Upper lobe of right lung (tissue), 1 donor: Measurements from ENCODE around the gene FIG4. TPM values are rescaled to one million over a fixed set of nuclear protein-coding genes. Genes with fewer than 3 reads are reported as not detected.
"Not testable (repeated sequence)": the region's sequence is repeated elsewhere in the genome, so short reads cannot be mapped to it uniquely, and the experiment has no call there.

Experiments used
- ATAC-seq: fragments of 200-7000 bp; cut with Tn5 transposase; one replicate; pipeline ENCODE4 v1.9.1; 2020; ENCODE audit warnings: mild to moderate bottlenecking, moderate library complexity
- DNase-seq: peaks from one replicate; pipeline ENCODE4 v3.0.0-alpha.2; 2020
- H3K27ac ChIP-seq: fragments of 200-600 bp; one replicate; pipeline ENCODE4 v1.8.0; 2022
- H3K27me3 ChIP-seq: fragments of 200-600 bp; one replicate; pipeline ENCODE4 v1.8.0; 2022; ENCODE audit warnings: mild to moderate bottlenecking
- H3K36me3 ChIP-seq: fragments of 200-600 bp; one replicate; pipeline ENCODE4 v1.8.0; 2022
- H3K4me1 ChIP-seq: fragments of 200-600 bp; one replicate; pipeline ENCODE4 v1.8.0; 2022
- H3K4me3 ChIP-seq: fragments of 200-600 bp; one replicate; pipeline ENCODE4 v1.8.0; 2022; ENCODE audit warnings: mild to moderate bottlenecking
- H3K9me3 ChIP-seq: fragments of 200-600 bp; one replicate; pipeline ENCODE4 v1.8.0; 2022
- CTCF ChIP-seq: fragments of 200-600 bp; IDR thresholded peaks from one replicate; pipeline ENCODE4 v1.8.0; 2022; ENCODE audit warnings: antibody characterized with exemption
- intact Hi-C: fragments of 100-400 bp; cut with DNase I; formaldehyde crosslinking; loops from one replicate; pipeline ENCODE4 v1.11.0; 2022
- total RNA-seq: library from RNA; stranded (reverse); fragmentation: NEBNext Ultra II Directional; extraction: Animal tissue kit (Norgen Biotek cat#: 25700); gene quantifications from one replicate; pipeline ENCODE4 v1.2.1, GENCODE V29; 2021
- donor health status: DM: no; HTN: yes; CAD: no; lungs with severe emphysema.

FIG4 gene
- total RNA-seq, 1 donor from 2014 or later, result 31.3 TPM

GRCh38 chr6:109678240-109678639 is 12.9 kb upstream of the FIG4 start:
- ATAC-seq (no peak), DNase-seq (no peak)
- no peak overlapping the region for H3K27ac ChIP-seq
- H3K9me3 ChIP-seq, result no peaks in the 10 kb centered on the region
- intact Hi-C loops, result no loop called here
- H3K36me3 ChIP-seq, result no peaks in the 10 kb centered on the region
- no peaks in the 10 kb centered on the region for H3K27me3 ChIP-seq
- no peak for TF ChIP-seq CTCF
- H3K4me3 ChIP-seq, result no peak overlapping the region
- H3K4me1 ChIP-seq, result no peaks in the 10 kb centered on the region

DNA sequence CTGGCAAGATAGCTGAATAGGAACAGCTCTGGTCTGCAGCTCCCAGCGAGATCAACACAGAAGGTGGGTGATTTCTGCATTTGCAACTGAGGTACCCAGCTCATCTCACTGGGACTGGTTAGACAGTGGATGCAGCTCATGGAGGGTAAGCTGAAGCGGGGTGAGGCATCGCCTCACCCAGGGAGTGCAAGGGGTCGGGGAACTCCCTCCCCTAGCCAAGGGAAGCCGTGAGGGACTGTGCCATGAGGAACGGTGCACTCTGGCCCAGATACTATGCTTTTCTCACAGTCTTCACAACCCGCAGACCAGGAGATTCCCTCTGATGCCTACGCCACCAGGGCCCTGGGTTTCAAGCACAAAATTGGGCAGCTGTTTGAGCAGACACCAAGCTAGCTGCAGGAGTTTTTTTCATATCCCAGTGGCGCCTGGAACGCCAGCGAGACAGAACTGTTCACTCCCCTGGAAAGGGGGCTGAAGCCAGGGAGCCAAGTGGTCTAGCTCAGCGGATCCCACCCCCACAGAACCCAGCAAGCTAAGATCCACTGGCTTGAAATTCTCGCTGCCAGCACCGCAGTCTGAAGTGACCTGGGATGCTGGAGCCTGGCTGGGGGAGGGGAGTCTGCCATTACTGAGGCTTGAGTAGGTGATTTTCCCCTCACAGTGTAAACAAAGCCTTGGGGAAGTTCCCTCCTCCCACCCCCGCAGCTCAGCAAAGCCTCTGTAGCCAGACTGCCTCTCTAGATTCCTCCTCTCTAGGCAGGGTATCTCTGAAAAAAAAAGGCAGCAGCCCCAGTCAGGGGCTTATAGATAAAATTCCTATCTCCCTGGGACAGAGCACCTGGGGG is 12.2 kb upstream of the FIG4 start:
- H3K36me3 ChIP-seq, H3K27ac ChIP-seq, H3K4me1 ChIP-seq, intact Hi-C loops, H3K4me3 ChIP-seq, H3K27me3 ChIP-seq, H3K9me3 ChIP-seq: not testable (repeated sequence)
- peak; percentile 92 for ATAC-seq
- peak; percentile 77 for DNase-seq

DNA sequence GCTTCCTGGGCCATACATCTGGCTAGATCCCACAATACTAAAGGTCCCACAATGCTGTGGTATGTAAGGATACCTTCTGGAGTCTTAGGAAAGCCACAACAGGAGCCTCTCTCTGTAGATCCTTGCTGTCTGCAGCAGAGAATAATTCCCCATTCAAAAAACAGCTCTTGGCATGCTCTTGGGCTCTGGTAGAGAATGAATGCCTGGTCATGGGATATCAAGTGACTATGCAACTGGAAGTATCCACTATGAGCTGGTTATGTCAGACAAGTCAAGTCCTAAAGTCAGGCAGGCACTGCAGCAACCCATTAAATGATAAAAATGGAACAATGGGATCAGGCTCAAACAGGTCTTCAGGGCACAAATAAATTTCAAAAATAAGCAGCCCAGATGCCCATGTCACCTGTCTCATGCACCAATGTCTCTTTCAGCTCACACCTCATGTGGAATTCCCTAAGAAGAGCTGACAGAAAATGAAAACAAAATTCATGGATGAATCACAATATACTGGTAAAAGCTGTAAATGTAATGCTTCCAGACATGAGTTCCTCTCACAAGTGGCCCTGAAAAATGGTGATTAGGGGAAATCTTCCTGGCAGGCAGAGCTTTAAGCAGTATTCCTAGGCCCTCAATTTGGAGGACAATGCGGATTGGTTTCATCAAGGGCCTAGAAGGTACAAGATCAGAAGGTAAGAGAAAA is 4.4 kb upstream of the FIG4 start:
- DNase-seq (no peak), ATAC-seq (no peak)
- no peaks in the 10 kb centered on the region for H3K36me3 ChIP-seq
- no peaks in the 10 kb centered on the region for H3K9me3 ChIP-seq
- H3K27ac ChIP-seq, result no peak overlapping the region
- no peak for TF ChIP-seq CTCF
- intact Hi-C loops, result no loop called here
- no peaks in the 10 kb centered on the region for H3K27me3 ChIP-seq
- H3K4me1 ChIP-seq, result peaks cover 12% of the 10 kb centered on the region
- H3K4me3 ChIP-seq, result no peak overlapping the region

- no peak for DNase-seq
- Histone ChIP-seq H3K4me3 (no peak overlapping the region), H3K4me1 (peaks cover 18% of the 10 kb centered on the region), H3K27me3 (no peaks in the 10 kb centered on the region), H3K27ac (peak overlapping the region; percentile 0), H3K36me3 (no peaks in the 10 kb centered on the region), H3K9me3 (no peaks in the 10 kb centered on the region)
- intact Hi-C loops, result no loop called here
- no peak for TF ChIP-seq CTCF
- ATAC-seq, result peak; percentile 58
Measured at GRCh38 chr6:109687271-109687761, 3.8 kb upstream of the FIG4 start.

DNA sequence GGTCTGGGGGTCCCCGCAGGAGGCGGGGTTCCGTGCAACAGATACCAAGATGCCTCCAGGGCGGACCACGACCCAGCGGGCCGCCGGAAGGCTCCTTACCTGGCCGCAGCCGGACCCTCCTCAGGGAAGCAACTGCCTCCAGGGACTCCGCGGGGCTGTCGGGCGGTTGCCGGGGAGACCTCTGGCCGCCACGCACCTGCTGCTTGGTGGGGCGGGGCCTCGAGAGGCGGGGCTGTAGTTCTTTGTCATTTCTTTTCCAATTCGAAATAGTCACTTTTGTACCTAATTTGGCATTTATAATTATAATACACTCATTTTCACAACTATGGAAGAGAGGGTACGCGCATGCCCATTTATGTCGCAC is 741 bp upstream of the FIG4 start:
- no peak for TF ChIP-seq CTCF
- no peaks in the 10 kb centered on the region for H3K27me3 ChIP-seq
- H3K27ac ChIP-seq, result peak overlapping the region; percentile 86
- no peaks in the 10 kb centered on the region for H3K9me3 ChIP-seq
- peak; percentile 63 for ATAC-seq
- peak overlapping the region; percentile 80 for H3K4me3 ChIP-seq
- peaks cover 24% of the 10 kb centered on the region for H3K4me1 ChIP-seq
- H3K36me3 ChIP-seq, result no peaks in the 10 kb centered on the region
- intact Hi-C loops, result no loop called here
- DNase-seq, result peak; percentile 89

DNA sequence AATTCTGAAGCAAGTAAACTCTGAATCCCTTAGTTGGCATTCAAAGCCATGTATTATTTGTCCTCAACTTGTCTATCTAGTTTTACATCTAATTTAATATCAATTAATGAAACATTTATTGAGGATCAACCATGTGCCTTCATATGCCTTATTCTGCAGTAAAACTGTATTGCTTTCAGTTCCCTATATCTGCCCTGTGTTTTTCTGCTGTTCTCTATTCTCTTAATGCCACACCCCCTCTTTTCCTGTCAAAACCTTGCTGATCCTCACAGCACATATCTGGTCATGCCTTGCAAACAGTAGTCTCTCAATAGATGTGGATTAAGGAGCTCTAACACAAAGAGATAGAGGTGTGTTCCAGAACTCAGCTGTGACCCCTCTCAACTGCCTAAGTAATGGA is 2.0 kb downstream of the FIG4 start:
- TF ChIP-seq CTCF, result no peak
- ATAC-seq (no peak), DNase-seq (no peak)
- no peaks in the 10 kb centered on the region for H3K27me3 ChIP-seq
- intact Hi-C loops, result no loop called here
- no peaks in the 10 kb centered on the region for H3K36me3 ChIP-seq
- H3K4me1 ChIP-seq, result peaks cover 31% of the 10 kb centered on the region
- H3K4me3 ChIP-seq, result peak overlapping the region; percentile 8
- H3K27ac ChIP-seq, result no peak overlapping the region
- no peaks in the 10 kb centered on the region for H3K9me3 ChIP-seq
